Measurements from ENCODE around the gene MAJIN. TPM values are rescaled to one million over a fixed set of nuclear protein-coding genes. Genes with fewer than 3 reads are reported as not detected.

Gene MAJIN
- total and polyA plus RNA-seq, 2 experiments from 2014 or later = not detected

DNA sequence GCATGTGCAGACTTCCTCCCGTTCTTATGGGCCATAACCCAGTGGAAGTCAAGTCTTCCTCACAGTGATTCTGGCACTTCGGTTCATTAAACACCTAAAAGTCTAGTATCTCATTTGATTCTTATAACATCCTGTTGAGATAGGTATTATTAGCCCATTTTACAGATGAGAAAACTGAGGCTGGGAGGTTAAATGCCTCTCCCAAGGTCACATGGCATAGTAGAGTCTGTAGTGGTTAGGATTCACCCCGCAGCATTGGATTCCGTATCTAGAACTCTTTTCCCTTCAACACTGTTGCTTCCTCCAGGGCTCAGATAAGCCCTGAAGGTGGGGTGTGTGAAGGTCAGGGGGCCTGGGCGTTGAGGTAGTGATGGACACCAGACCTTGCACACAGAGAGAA lies 39.6 kb downstream of the MAJIN start:
- no peaks in the 10 kb centered on the region for H4K20me1 ChIP-seq (ENCODE audit: insufficient read depth, poor library complexity, severe bottlenecking)
- H3K4me1 ChIP-seq (ENCODE audit: insufficient read depth) = peaks cover 8% of the 10 kb centered on the region
- DNase-seq (ENCODE audit: low spot score) = no peak
- no peak overlapping the region for H3K4me2 ChIP-seq
- no peaks in the 10 kb centered on the region for H3K27me3 ChIP-seq
- H3K27ac ChIP-seq = no peak overlapping the region
- no peaks in the 10 kb centered on the region for H3K36me3 ChIP-seq (replicated peaks; ENCODE audit: insufficient read depth, low read depth)
- WGBS (ENCODE audit: low lambda C conversion rate, missing lambda C conversion rate) = 94% methylated on average over 5 of the region's 5 CpGs
- H3K79me2 ChIP-seq = no peaks in the 10 kb centered on the region
- no peak overlapping the region for H3K4me3 ChIP-seq
- H2AFZ ChIP-seq = no peak overlapping the region
- TF ChIP-seq EZH2 (IDR thresholded peaks at IDR 0.05; ENCODE audit: borderline replicate concordance) = no peak
- TF ChIP-seq CTCF (IDR thresholded peaks at IDR 0.05; ENCODE audit: poor library complexity) = no peak
- TF ChIP-seq EZH2phosphoT487 (IDR thresholded peaks at IDR 0.05; ENCODE audit: low read depth, severe bottlenecking, unreplicated experiment) = no peak
- no peaks in the 10 kb centered on the region for H3K9me3 ChIP-seq (ENCODE audit: low read depth)
- H3K9me2 ChIP-seq (replicated peaks; ENCODE audit: insufficient read depth) = no peaks in the 10 kb centered on the region

- Histone ChIP-seq H2AFZ (no peak overlapping the region), H3K27ac (no peak overlapping the region), H3K27me3 (no peaks in the 10 kb centered on the region), H3K36me3 (replicated peaks; ENCODE audit: insufficient read depth, low read depth) (no peaks in the 10 kb centered on the region), H3K4me2 (no peak overlapping the region), H4K20me1 (ENCODE audit: insufficient read depth, poor library complexity, severe bottlenecking) (no peaks in the 10 kb centered on the region), H3K9me2 (replicated peaks; ENCODE audit: insufficient read depth) (no peaks in the 10 kb centered on the region), H3K79me2 (no peaks in the 10 kb centered on the region), H3K4me3 (no peak overlapping the region), H3K4me1 (ENCODE audit: insufficient read depth) (peaks cover 8% of the 10 kb centered on the region), H3K9me3 (ENCODE audit: low read depth) (no peaks in the 10 kb centered on the region)
- DNase-seq (ENCODE audit: low spot score) = no peak
- 97% methylated on average over 7 of the region's 7 CpGs for WGBS (ENCODE audit: low lambda C conversion rate, missing lambda C conversion rate)
- TF ChIP-seq EZH2 (IDR thresholded peaks at IDR 0.05; ENCODE audit: borderline replicate concordance) = no peak
- TF ChIP-seq CTCF (IDR thresholded peaks at IDR 0.05; ENCODE audit: poor library complexity) = no peak
- TF ChIP-seq EZH2phosphoT487 (IDR thresholded peaks at IDR 0.05; ENCODE audit: low read depth, severe bottlenecking, unreplicated experiment) = no peak
Observed at GRCh38 chr11:64931290-64931689, 40.6 kb downstream of the MAJIN start.

- no peak for DNase-seq (ENCODE audit: low spot score)
- H3K4me3 ChIP-seq = no peak overlapping the region
- 97% methylated on average over 6 of the region's 6 CpGs for WGBS (ENCODE audit: low lambda C conversion rate, missing lambda C conversion rate)
- peaks cover under 1% of the 10 kb centered on the region for H3K79me2 ChIP-seq
- H2AFZ ChIP-seq = no peak overlapping the region
- H3K27me3 ChIP-seq = no peaks in the 10 kb centered on the region
- H3K36me3 ChIP-seq (replicated peaks; ENCODE audit: insufficient read depth, low read depth) = no peaks in the 10 kb centered on the region
- no peaks in the 10 kb centered on the region for H4K20me1 ChIP-seq (ENCODE audit: insufficient read depth, poor library complexity, severe bottlenecking)
- no peaks in the 10 kb centered on the region for H3K9me3 ChIP-seq (ENCODE audit: low read depth)
- H3K9me2 ChIP-seq (replicated peaks; ENCODE audit: insufficient read depth) = no peaks in the 10 kb centered on the region
- H3K27ac ChIP-seq = no peak overlapping the region
- TF ChIP-seq EZH2 (IDR thresholded peaks at IDR 0.05; ENCODE audit: borderline replicate concordance) (no peak), EZH2phosphoT487 (IDR thresholded peaks at IDR 0.05; ENCODE audit: low read depth, severe bottlenecking, unreplicated experiment) (no peak), CTCF (IDR thresholded peaks at IDR 0.05; ENCODE audit: poor library complexity) (no peak)
- peaks cover 8% of the 10 kb centered on the region for H3K4me1 ChIP-seq (ENCODE audit: insufficient read depth)
- H3K4me2 ChIP-seq = no peak overlapping the region
Observed at GRCh38 chr11:64930340-64930739, 41.6 kb downstream of the MAJIN start.

GRCh38 chr11:64929625-64930024 lies 42.3 kb downstream of the MAJIN start:
- WGBS (ENCODE audit: low lambda C conversion rate, missing lambda C conversion rate) = 87% methylated on average over 7 of the region's 7 CpGs
- TF ChIP-seq EZH2phosphoT487 (IDR thresholded peaks at IDR 0.05; ENCODE audit: low read depth, severe bottlenecking, unreplicated experiment) (no peak), EZH2 (IDR thresholded peaks at IDR 0.05; ENCODE audit: borderline replicate concordance) (no peak), CTCF (IDR thresholded peaks at IDR 0.05; ENCODE audit: poor library complexity) (no peak)
- Histone ChIP-seq H4K20me1 (ENCODE audit: insufficient read depth, poor library complexity, severe bottlenecking) (no peaks in the 10 kb centered on the region), H3K27me3 (no peaks in the 10 kb centered on the region), H3K9me3 (ENCODE audit: low read depth) (no peaks in the 10 kb centered on the region), H2AFZ (no peak overlapping the region), H3K36me3 (replicated peaks; ENCODE audit: insufficient read depth, low read depth) (no peaks in the 10 kb centered on the region), H3K9me2 (replicated peaks; ENCODE audit: insufficient read depth) (no peaks in the 10 kb centered on the region), H3K4me2 (no peak overlapping the region), H3K4me3 (no peak overlapping the region), H3K4me1 (ENCODE audit: insufficient read depth) (peaks cover 4% of the 10 kb centered on the region), H3K27ac (no peak overlapping the region), H3K79me2 (peaks cover 8% of the 10 kb centered on the region)
- DNase-seq (ENCODE audit: low spot score) = no peak

Data from hepatocyte (in vitro differentiated cells).